GM12865 (cell line): ENCODE results near the gene CTXND2.
"Not testable (repeated sequence)": the region's sequence is repeated elsewhere in the genome, so short reads cannot be mapped to it uniquely, and the experiment has no call there.

Source experiments
- DNase-seq: peaks from one replicate; pipeline ENCODE4 v3.0.0; 2010; ENCODE audit warnings: low read depth
- H3K4me3 ChIP-seq: 2 replicates; pipeline ENCODE4 v1.5.1; 2011; ENCODE audit warnings: mild to moderate bottlenecking, low read depth, low read length, control low read depth
- TF ChIP-seq, protein P1 (sequence below): IDR thresholded peaks from 2 replicates; pipeline ENCODE4 v1.5.1; 2011; ENCODE audit warnings: low read length, control low read depth, low read depth, inconsistent platforms; ENCODE audit not compliant: insufficient read depth; ENCODE audit errors: missing control alignments

CTXND2 gene

DNA sequence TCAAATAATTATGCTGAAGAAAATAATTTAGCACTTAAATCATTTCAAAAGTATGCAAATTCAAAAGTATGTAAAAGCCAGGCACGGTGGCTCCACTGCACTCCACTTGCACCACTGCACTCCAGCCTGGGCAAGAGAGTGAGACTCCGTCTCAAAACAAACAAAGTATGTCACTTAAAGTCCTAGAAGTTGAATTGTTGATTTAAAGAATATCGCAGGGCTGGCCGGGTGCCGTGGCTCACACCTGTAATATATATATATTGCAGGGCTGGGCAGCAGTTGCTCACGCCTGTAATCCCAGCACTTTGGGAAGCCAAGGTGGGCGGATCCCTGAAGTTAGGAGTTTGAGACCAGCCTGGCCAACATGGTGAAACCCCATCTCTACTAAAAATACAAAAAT, 30.5 kb downstream of the CTXND2 start:
- TF ChIP-seq, protein P1, sequence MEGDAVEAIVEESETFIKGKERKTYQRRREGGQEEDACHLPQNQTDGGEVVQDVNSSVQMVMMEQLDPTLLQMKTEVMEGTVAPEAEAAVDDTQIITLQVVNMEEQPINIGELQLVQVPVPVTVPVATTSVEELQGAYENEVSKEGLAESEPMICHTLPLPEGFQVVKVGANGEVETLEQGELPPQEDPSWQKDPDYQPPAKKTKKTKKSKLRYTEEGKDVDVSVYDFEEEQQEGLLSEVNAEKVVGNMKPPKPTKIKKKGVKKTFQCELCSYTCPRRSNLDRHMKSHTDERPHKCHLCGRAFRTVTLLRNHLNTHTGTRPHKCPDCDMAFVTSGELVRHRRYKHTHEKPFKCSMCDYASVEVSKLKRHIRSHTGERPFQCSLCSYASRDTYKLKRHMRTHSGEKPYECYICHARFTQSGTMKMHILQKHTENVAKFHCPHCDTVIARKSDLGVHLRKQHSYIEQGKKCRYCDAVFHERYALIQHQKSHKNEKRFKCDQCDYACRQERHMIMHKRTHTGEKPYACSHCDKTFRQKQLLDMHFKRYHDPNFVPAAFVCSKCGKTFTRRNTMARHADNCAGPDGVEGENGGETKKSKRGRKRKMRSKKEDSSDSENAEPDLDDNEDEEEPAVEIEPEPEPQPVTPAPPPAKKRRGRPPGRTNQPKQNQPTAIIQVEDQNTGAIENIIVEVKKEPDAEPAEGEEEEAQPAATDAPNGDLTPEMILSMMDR = no peak
- no peak overlapping the region for H3K4me3 ChIP-seq
- no peak for DNase-seq

DNA sequence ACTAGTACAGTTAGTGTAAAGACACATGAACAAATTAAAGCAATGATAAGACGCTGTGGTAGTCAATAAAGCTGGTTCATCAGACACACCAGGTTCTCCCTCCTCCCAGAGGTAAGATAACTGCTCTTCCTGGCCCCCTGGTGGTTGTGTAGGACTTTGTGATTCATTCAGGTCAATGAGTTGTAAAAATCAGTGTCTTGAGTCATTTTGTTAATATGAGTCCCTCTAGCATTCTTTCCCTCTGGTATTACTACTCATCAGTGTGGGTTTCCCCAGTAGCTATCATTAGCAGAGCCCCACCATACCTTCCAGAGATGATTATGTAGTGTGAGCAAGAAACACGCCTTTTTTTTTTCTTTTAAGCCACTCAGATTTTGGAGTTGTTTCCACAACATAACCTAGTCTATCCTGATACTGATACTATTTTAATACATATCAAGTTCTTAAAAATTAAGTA, 35.6 kb downstream of the CTXND2 start:
- peak; percentile 92 for DNase-seq
- H3K4me3 ChIP-seq = no peak overlapping the region
- TF ChIP-seq, protein P1 = peak; percentile 83

DNA sequence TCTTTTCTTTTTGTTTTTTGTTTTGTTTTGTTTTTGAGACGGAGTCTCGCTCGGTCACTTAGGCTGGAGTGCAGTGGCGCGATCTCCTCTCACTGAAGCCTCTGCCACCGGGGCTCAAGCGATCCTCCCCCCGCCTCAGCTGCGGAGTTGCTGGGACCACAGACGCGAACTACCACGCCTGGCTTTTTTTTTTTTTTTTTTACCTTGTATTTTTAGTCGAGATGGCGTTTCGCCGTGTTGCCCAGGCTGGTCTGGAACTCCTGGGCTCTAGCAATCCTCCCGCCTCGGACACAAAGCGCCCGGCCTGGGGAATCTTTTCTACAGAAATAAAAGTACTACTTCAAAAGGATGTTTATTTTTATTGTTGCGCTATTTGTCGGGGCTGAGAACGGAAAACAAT, 38.1 kb downstream of the CTXND2 start:
- H3K4me3 ChIP-seq = peak overlapping the region; percentile 90
- peak; percentile 64 for DNase-seq
- TF ChIP-seq, protein P1 = no peak

DNA sequence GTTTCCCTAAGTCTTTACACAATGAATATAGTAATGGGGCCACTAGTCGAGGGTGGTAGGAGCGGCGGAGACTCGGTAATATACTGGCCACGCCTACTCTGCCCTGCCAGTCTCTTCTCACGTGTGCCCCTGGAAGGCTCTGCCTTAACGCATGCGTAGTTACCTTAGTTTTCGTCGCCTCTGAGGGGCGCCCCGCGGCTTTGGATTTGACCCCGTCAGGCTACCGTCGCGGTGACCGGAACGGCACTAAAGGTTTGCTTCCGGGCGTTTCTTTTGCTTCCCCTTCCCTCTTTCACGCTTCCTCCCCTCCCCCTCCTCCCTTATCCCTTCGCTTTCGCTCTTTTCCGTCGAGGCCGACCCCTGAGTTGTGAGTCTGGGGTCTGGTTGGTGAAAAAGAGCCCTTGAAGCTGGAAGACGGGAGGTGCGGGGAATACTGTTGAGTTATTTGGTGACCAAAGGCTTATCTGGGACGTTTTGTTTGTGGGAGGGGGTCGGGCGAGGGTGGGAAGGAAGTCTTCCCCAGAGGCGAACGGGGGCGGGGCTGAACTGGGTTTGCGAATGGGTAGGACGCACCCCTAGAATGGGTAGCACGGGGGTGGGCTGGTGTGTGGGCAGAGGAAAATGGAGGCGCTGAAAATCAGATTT, 39.3 kb downstream of the CTXND2 start, which contains the start of gene SETDB1:
SETDB1 (plus strand) TSS at position 267 of the 645 bp plus-strand sequence. CDS start 1,352 bp downstream, outside the sequence.
- H3K4me3 ChIP-seq = peak within 1 kb of the TSS; percentile 90
- DNase-seq = peak; percentile 99
- TF ChIP-seq, protein P1 = peak; percentile 4

DNA sequence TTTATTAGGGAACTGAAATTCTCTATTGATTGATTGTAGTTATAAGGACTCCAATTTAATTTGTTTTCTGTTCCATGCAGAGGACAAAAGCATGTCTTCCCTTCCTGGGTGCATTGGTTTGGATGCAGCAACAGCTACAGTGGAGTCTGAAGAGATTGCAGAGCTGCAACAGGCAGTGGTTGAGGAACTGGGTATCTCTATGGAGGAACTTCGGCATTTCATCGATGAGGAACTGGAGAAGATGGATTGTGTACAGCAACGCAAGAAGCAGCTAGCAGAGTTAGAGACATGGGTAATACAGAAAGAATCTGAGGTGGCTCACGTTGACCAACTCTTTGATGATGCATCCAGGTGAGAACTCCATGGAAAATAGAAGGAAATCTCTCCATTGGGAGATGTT, 40.7 kb downstream of the CTXND2 start:
- TF ChIP-seq, protein P1 = no peak
- no peak overlapping the region for H3K4me3 ChIP-seq
- no peak for DNase-seq

DNA sequence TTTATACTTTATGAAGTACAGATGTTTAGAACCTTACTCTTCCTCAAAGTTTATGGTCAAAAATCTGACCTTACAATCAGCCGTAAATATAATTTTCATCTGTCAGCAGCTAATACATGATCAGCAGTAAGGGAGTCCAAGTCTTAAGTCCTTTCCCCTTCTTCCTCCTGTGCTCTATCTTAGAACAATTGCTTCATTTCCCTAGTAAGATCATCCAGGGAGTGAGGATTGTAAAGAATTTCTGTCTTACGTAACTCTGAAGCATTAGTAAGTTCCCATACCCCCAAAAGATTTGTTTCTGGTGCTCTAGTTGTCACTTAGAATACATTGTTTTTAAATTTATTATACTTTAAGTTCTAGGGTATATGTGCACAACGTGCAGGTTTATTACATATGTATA, 41.4 kb downstream of the CTXND2 start:
- DNase-seq = no peak
- no peak overlapping the region for H3K4me3 ChIP-seq
- TF ChIP-seq, protein P1 = no peak

DNA sequence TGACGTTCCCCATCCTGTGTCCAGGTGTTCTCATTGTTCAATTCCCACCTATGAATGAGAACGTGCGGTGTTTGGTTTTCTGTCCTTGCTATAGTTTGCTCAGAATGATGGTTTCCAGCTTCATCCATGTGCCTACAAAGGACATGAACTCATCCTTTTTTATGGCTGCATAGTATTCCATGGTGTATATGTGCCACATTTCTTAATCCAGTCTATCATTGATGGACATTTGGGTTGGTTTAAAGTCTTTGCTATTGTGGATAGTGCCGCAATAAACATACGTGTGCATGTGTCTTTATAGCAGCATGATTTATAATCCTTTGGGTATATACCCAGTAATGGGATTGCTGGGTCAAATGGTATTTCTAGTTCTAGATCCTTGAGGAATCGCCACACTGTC, 41.8 kb downstream of the CTXND2 start:
- H3K4me3 ChIP-seq, DNase-seq: not testable (repeated sequence)
